OCI-LY7 (cell line): Measurements from ENCODE around the gene CTDSPL. TPM values are rescaled to one million over a fixed set of nuclear protein-coding genes. Genes with fewer than 3 reads are reported as not detected.

Experiments used
- BruUV-seq: library from RNA; stranded (reverse); fragments of 400-500 nt; replicated peaks from 2 replicates; lab custom pipeline; 2021; lab: Mats Ljungman, UMichigan
- CTCF ChIA-PET: fragments of 300-600 bp; sonication (Branson Sonifier 250); formaldehyde crosslinking; loops from one replicate; lab custom pipeline; 2022; ENCODE audit warnings: antibody characterized with exemption; ENCODE audit not compliant: unreplicated experiment; lab: Charles Lee
- POLR2A ChIA-PET: fragments of 300-600 bp; sonication (Branson Sonifier 250); formaldehyde crosslinking; loops from one replicate; lab custom pipeline; 2022; ENCODE audit warnings: antibody characterized with exemption; lab: Charles Lee
- DNase-seq: peaks from one replicate; pipeline ENCODE4 v3.0.0-alpha.2; 2015; ENCODE audit warnings: low spot score
- H2AFZ ChIP-seq: fragments of 200-600 bp; sonication (generic), shearing (Covaris generic); 2 replicates; pipeline ENCODE4 v1.6.1; 2014; ENCODE audit warnings: mild to moderate bottlenecking, antibody characterized with exemption, low read length, moderate library complexity
- H3K27ac ChIP-seq: fragments of 200-600 bp; sonication (generic); 2 replicates; pipeline ENCODE4 v1.5.1; 2014; ENCODE audit warnings: mixed run types, low read depth, mild to moderate bottlenecking, moderate library complexity, low read length, inconsistent platforms; ENCODE audit not compliant: poor library complexity, severe bottlenecking
- H3K36me3 ChIP-seq: fragments of 200-600 bp; sonication (generic); 2 replicates; pipeline ENCODE4 v1.6.1; 2014; ENCODE audit warnings: mild to moderate bottlenecking, antibody characterized with exemption, low read length, moderate library complexity, mixed read lengths; ENCODE audit not compliant: insufficient read depth
- H3K4me1 ChIP-seq: fragments of 200-600 bp; sonication (generic); 2 replicates; pipeline ENCODE4 v1.5.1; 2014; ENCODE audit warnings: mild to moderate bottlenecking, low read length; ENCODE audit not compliant: insufficient read depth, poor library complexity, severe bottlenecking
- H3K4me2 ChIP-seq: fragments of 200-600 bp; sonication (generic); 2 replicates; pipeline ENCODE4 v1.6.1; 2014; ENCODE audit warnings: mild to moderate bottlenecking, low read length
- H3K4me3 ChIP-seq: fragments of 200-600 bp; sonication (generic); 2 replicates; pipeline ENCODE4 v1.5.1; 2014; ENCODE audit warnings: mild to moderate bottlenecking, low read depth, low read length; ENCODE audit not compliant: poor library complexity, severe bottlenecking
- H3K79me2 ChIP-seq: fragments of 200-600 bp; sonication (generic); 2 replicates; pipeline ENCODE4 v1.6.1; 2016; ENCODE audit warnings: low read depth, mild to moderate bottlenecking, low read length, moderate library complexity, mixed read lengths; ENCODE audit not compliant: insufficient read depth
- H3K9me2 ChIP-seq: fragments of 200-600 bp; sonication (generic); 2 replicates; pipeline ENCODE4 v1.6.1; 2016; ENCODE audit warnings: mild to moderate bottlenecking, low read length, mixed read lengths; ENCODE audit not compliant: insufficient read depth
- H3K9me3 ChIP-seq: fragments of 200-600 bp; sonication (generic); 2 replicates; pipeline ENCODE4 v1.6.1; 2014; ENCODE audit warnings: mild to moderate bottlenecking, mixed run types, low read length, mixed read lengths
- H4K20me1 ChIP-seq: fragments of 200-600 bp; sonication (generic); 2 replicates; pipeline ENCODE4 v1.6.1; 2014; ENCODE audit warnings: mild to moderate bottlenecking, antibody characterized with exemption, low read length, moderate library complexity, mixed read lengths; ENCODE audit not compliant: insufficient read depth
- EZH2phosphoT487 ChIP-seq: fragments of 200-600 bp; sonication (generic); IDR thresholded peaks from 2 replicates; pipeline ENCODE4 v1.6.1; 2018; ENCODE audit warnings: low read depth, borderline replicate concordance, mild to moderate bottlenecking, mixed run types, antibody characterized with exemption, low read length, moderate library complexity, mixed read lengths
- intact Hi-C: fragments of 100-400 bp; cut with micrococcal nuclease; formaldehyde crosslinking; loops from one replicate; pipeline ENCODE4 v1.10.0; 2022; ENCODE audit not compliant: unreplicated experiment
- total RNA-seq, 2 experiments: library from RNA; depleted of rRNA in 1 of 2; stranded (reverse); fragments of >200 nt in 1 of 2; shearing (Covaris generic) in 1 of 2; gene quantifications; 2 replicates each; pipeline ENCODE4 v1.2.3, GENCODE V29; 2014 to 2022
- TF ChIP-seq, protein P1 (sequence below): fragments of 200-600 bp; sonication (generic); conservative IDR thresholded peaks from 2 replicates; pipeline ENCODE4 v1.5.1; 2014; ENCODE audit warnings: mild to moderate bottlenecking, antibody characterized with exemption, low read length, moderate library complexity, mixed read lengths

Gene CTDSPL
- total RNA-seq, 2 experiments from 2014 or later, result 0.38 TPM; not detected in 1

DNA sequence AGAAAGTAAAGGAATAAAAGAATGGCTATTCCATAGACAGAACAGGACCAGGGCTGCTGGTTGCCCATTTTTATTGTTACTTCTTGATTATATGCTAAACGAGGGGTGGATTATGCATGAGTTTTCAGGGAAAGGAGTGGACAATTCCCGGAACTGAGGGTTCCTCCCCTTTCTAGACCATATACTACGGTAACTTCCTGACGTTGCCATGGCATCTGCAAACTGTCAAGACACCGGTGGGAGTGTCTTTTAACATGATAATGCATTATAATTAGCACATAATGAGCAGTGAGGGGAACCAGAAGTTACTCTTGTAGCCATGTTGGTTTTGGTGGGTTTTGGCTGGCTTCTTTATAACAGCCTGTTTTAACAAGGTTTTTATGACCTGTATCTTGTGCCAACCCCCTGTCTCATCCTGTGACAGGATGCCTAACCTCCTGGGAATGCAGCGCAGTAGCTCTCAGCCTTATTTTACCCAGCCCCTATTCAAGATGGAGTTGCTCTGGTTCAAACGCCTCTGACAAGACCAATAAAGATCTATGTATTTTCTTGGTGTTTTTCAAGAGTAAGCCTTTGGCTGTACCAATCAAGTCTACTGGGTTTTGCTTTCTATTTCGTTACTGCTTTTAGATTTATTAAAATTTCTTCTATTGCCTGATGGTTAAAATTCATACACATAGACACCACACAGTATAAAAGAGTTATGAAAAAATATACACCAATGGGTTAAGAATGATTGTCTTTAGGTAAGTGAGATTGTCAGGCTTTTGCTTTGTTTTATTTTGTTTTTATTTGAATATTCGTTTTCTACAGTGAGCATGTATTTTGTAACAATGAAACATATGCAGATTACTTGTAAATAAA, 37.4 kb upstream of the CTDSPL start:
- H3K79me2 ChIP-seq, result no peaks in the 10 kb centered on the region
- POLR2A ChIA-PET, result no interaction called here
- H4K20me1 ChIP-seq, result no peaks in the 10 kb centered on the region
- H3K36me3 ChIP-seq, result no peaks in the 10 kb centered on the region
- CTCF ChIA-PET, result no interaction called here
- no peak overlapping the region for H3K27ac ChIP-seq
- intact Hi-C loops, result loop anchor here (10.0 kb wide), 1 partner anchor 770 kb away; no protein-coding TSS in a partner anchor
- no peak overlapping the region for H3K4me3 ChIP-seq
- no peak overlapping the region for H2AFZ ChIP-seq
- no TSS peak for BruUV-seq
- H3K4me1 ChIP-seq, result no peaks in the 10 kb centered on the region
- no peak for TF ChIP-seq EZH2phosphoT487
- TF ChIP-seq, protein P1, sequence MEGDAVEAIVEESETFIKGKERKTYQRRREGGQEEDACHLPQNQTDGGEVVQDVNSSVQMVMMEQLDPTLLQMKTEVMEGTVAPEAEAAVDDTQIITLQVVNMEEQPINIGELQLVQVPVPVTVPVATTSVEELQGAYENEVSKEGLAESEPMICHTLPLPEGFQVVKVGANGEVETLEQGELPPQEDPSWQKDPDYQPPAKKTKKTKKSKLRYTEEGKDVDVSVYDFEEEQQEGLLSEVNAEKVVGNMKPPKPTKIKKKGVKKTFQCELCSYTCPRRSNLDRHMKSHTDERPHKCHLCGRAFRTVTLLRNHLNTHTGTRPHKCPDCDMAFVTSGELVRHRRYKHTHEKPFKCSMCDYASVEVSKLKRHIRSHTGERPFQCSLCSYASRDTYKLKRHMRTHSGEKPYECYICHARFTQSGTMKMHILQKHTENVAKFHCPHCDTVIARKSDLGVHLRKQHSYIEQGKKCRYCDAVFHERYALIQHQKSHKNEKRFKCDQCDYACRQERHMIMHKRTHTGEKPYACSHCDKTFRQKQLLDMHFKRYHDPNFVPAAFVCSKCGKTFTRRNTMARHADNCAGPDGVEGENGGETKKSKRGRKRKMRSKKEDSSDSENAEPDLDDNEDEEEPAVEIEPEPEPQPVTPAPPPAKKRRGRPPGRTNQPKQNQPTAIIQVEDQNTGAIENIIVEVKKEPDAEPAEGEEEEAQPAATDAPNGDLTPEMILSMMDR, result no peak
- no peaks in the 10 kb centered on the region for H3K9me3 ChIP-seq
- H3K9me2 ChIP-seq, result no peaks in the 10 kb centered on the region
- H3K4me2 ChIP-seq, result no peak overlapping the region
- DNase-seq, result no peak

DNA sequence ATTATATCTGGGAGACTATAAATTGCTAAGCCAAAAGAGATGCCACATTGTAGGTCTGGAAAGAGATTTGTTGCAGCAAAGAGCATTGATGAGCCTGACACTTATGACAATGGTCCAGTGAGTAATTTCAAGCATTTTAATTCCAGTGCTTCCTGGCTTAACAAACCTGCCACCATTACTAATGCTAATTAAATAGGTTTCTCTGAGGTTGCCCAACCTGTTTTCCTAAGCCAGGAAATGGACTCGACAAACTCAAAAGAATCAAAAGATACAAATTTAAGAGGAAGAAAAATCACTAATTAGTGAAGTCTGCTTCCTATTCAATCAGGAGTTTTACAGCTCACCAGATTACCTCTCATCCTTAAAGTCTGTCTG, 36.7 kb upstream of the CTDSPL start:
- Histone ChIP-seq H2AFZ (no peak overlapping the region), H3K9me2 (no peaks in the 10 kb centered on the region), H3K79me2 (no peaks in the 10 kb centered on the region), H3K27ac (no peak overlapping the region), H3K9me3 (no peaks in the 10 kb centered on the region), H3K4me3 (no peak overlapping the region), H3K36me3 (no peaks in the 10 kb centered on the region), H3K4me1 (no peaks in the 10 kb centered on the region), H3K4me2 (no peak overlapping the region), H4K20me1 (no peaks in the 10 kb centered on the region)
- TF ChIP-seq, protein P1, result no peak
- TF ChIP-seq EZH2phosphoT487, result no peak
- CTCF ChIA-PET, result no interaction called here
- DNase-seq, result no peak
- POLR2A ChIA-PET, result no interaction called here
- intact Hi-C loops, result loop anchor here (10.0 kb wide), 1 partner anchor 770 kb away; no protein-coding TSS in a partner anchor
- no TSS peak for BruUV-seq
